ENCODE results near the gene KHNYN. TPM values are rescaled to one million over a fixed set of nuclear protein-coding genes. Genes with fewer than 3 reads are reported as not detected.

The KHNYN gene
- total RNA-seq, 8 experiments from 2014 or later = 8.5 to 59.9 (median 17.4) TPM

GRCh38 chr14:24430682-24431568 lies 1.2 kb downstream of the KHNYN start:
- Histone ChIP-seq H3K4me3 (peak overlapping the region; percentile 31 to 56 (median 50)), H3K4me1 (replicated peaks in 1 of 2) (peaks cover 0 to 11% of the 10 kb centered on the region in 2 donors), H3K27ac (peak overlapping the region in 1 of 2 donors; percentile 81)
- 0 to 100% (median 53%) methylated on average over 1 to 10 of the region's 19 CpGs; no CpG with 5 or more reads in 3 of the 10 experiments for WGBS, 10 experiments
- in situ Hi-C loops (cut with MboI; ENCODE audit: low pct_unique_long_range_greater_than_20kb in 2 of 9, low sequenced_read_pairs in 9 of 9, unreplicated experiment in 9 of 9) = loop anchor here (5.0 to 25.0 kb wide), 4 partner anchors 94 to 186 kb away; partner anchors contain the start of genes ADCY4 (in 8 of the 9), RIPK3 (in 8 of the 9) and TINF2 (in 1 of the 9)
- peak in 3 of 8 experiments; percentile 4 to 11 (median 8) for ATAC-seq (replicated peaks in 6 of 8)

GRCh38 chr14:24431569-24432258 lies 2.0 kb downstream of the KHNYN start:
- peak; percentile 15 to 63 (median 28) for ATAC-seq (replicated peaks in 6 of 8)
- H3K4me1 ChIP-seq (replicated peaks in 1 of 2) = peaks cover 4 to 11% of the 10 kb centered on the region in 2 donors
- in situ Hi-C loops (cut with MboI; ENCODE audit: low pct_unique_long_range_greater_than_20kb in 2 of 9, low sequenced_read_pairs in 9 of 9, unreplicated experiment in 9 of 9) = loop anchor here (5.0 to 25.0 kb wide), 4 partner anchors 94 to 187 kb away; partner anchors contain the start of genes ADCY4 (in 8 of the 9), RIPK3 (in 8 of the 9) and TINF2 (in 1 of the 9)
- H3K4me3 ChIP-seq = no peak overlapping the region
- 0 to 64% (median 59%) methylated on average over 2 to 8 of the region's 15 CpGs; no CpG with 5 or more reads in 6 of the 10 experiments for WGBS, 10 experiments
- no peak overlapping the region for H3K27ac ChIP-seq

GRCh38 chr14:24432259-24433131 lies 2.7 kb downstream of the KHNYN start:
- WGBS, 10 experiments = 69 to 100% (median 86%) methylated on average over 1 to 6 of the region's 24 CpGs; no CpG with 5 or more reads in 3 of the 10 experiments
- no peak for ATAC-seq (replicated peaks in 6 of 8)
- Histone ChIP-seq H3K27ac (no peak overlapping the region), H3K4me3 (no peak overlapping the region), H3K4me1 (replicated peaks in 1 of 2) (peaks cover 4 to 11% of the 10 kb centered on the region in 2 donors)
- in situ Hi-C loops (cut with MboI; ENCODE audit: low pct_unique_long_range_greater_than_20kb in 2 of 9, low sequenced_read_pairs in 9 of 9, unreplicated experiment in 9 of 9) = loop anchor here (5.0 to 25.0 kb wide), 4 partner anchors 95 to 188 kb away; partner anchors contain the start of genes ADCY4 (in 8 of the 9), RIPK3 (in 8 of the 9) and TINF2 (in 1 of the 9)

GRCh38 chr14:24434036-24434435 lies 4.3 kb downstream of the KHNYN start:
- Histone ChIP-seq H3K4me3 (no peak overlapping the region), H3K4me1 (replicated peaks in 1 of 2) (peaks cover 4 to 11% of the 10 kb centered on the region in 2 donors), H3K27ac (no peak overlapping the region)
- ATAC-seq (replicated peaks in 6 of 8) = no peak
- in situ Hi-C loops (cut with MboI; ENCODE audit: low pct_unique_long_range_greater_than_20kb in 2 of 9, low sequenced_read_pairs in 9 of 9, unreplicated experiment in 9 of 9) = loop anchor here (5.0 to 25.0 kb wide), 4 partner anchors 97 to 189 kb away; partner anchors contain the start of genes ADCY4 (in 8 of the 9), RIPK3 (in 8 of the 9) and TINF2 (in 1 of the 9)
- WGBS, 10 experiments = 43 to 100% (median 85%) methylated on average over 1 to 7 of the region's 7 CpGs; no CpG with 5 or more reads in 1 of the 10 experiments

- in situ Hi-C loops (cut with MboI; ENCODE audit: low pct_unique_long_range_greater_than_20kb in 2 of 9, low sequenced_read_pairs in 9 of 9, unreplicated experiment in 9 of 9) = loop anchor here (5.0 to 25.0 kb wide), 4 partner anchors 97 to 190 kb away; partner anchors contain the start of genes ADCY4 (in 8 of the 9), RIPK3 (in 8 of the 9) and TINF2 (in 1 of the 9)
- no peak overlapping the region for H3K4me3 ChIP-seq
- no peak overlapping the region for H3K27ac ChIP-seq
- WGBS, 10 experiments = 80 to 100% (median 100%) methylated on average over 1 of the region's 3 CpGs; no CpG with 5 or more reads in 7 of the 10 experiments
- peaks cover 4 to 8% of the 10 kb centered on the region in 2 donors for H3K4me1 ChIP-seq (replicated peaks in 1 of 2)
- no peak for ATAC-seq (replicated peaks in 6 of 8)
Measured at GRCh38 chr14:24434676-24435075, 4.9 kb downstream of the KHNYN start.

- H3K4me3 ChIP-seq = no peak overlapping the region
- ATAC-seq (replicated peaks in 6 of 8) = no peak
- WGBS, 10 experiments = 20 to 100% (median 73%) methylated on average over 1 to 2 of the region's 2 CpGs; no CpG with 5 or more reads in 3 of the 10 experiments
- no peak overlapping the region for H3K27ac ChIP-seq
- in situ Hi-C loops (cut with MboI; ENCODE audit: low pct_unique_long_range_greater_than_20kb in 2 of 9, low sequenced_read_pairs in 9 of 9, unreplicated experiment in 9 of 9) = loop anchor here in 8 of 9 experiments (10.0 to 25.0 kb wide), 3 partner anchors 98 to 190 kb away; partner anchors contain the start of genes ADCY4 (in 8 of the 8), RIPK3 (in 8 of the 8) and TINF2 (in 1 of the 8)
- H3K4me1 ChIP-seq (replicated peaks in 1 of 2) = peaks cover 4 to 8% of the 10 kb centered on the region in 2 donors
Measured at GRCh38 chr14:24435192-24435810, 5.5 kb downstream of the KHNYN start.

- ATAC-seq (replicated peaks in 6 of 8) = no peak
- no peak overlapping the region for H3K4me3 ChIP-seq
- 65 to 90% (median 88%) methylated on average over 2 to 5 of the region's 6 CpGs; no CpG with 5 or more reads in 5 of the 10 experiments for WGBS, 10 experiments
- peaks cover 3 to 5% of the 10 kb centered on the region in 2 donors for H3K4me1 ChIP-seq (replicated peaks in 1 of 2)
- no peak overlapping the region for H3K27ac ChIP-seq
- in situ Hi-C loops (cut with MboI; ENCODE audit: low pct_unique_long_range_greater_than_20kb in 2 of 9, low sequenced_read_pairs in 9 of 9, unreplicated experiment in 9 of 9) = loop anchor here in 8 of 9 experiments (10.0 to 25.0 kb wide), 3 partner anchors 99 to 191 kb away; partner anchors contain the start of genes ADCY4 (in 8 of the 8), RIPK3 (in 8 of the 8) and TINF2 (in 1 of the 8)
Measured at GRCh38 chr14:24435998-24436354, 6.2 kb downstream of the KHNYN start.

- H3K4me3 ChIP-seq = no peak overlapping the region
- in situ Hi-C loops (cut with MboI; ENCODE audit: low pct_unique_long_range_greater_than_20kb in 2 of 9, low sequenced_read_pairs in 9 of 9, unreplicated experiment in 9 of 9) = loop anchor here in 8 of 9 experiments (10.0 to 25.0 kb wide), 3 partner anchors 99 to 192 kb away; partner anchors contain the start of genes ADCY4 (in 8 of the 8), RIPK3 (in 8 of the 8) and TINF2 (in 1 of the 8)
- H3K4me1 ChIP-seq (replicated peaks in 1 of 2) = peaks cover 3 to 10% of the 10 kb centered on the region in 2 donors
- H3K27ac ChIP-seq = no peak overlapping the region
- 0 to 100% (median 53%) methylated on average over 1 to 3 of the region's 5 CpGs; no CpG with 5 or more reads in 5 of the 10 experiments for WGBS, 10 experiments
- ATAC-seq (replicated peaks in 6 of 8) = peak; percentile 17 to 75 (median 64)
Measured at GRCh38 chr14:24436355-24437019, 6.7 kb downstream of the KHNYN start.

GRCh38 chr14:24437020-24437735 lies 7.4 kb downstream of the KHNYN start:
- Histone ChIP-seq H3K27ac (no peak overlapping the region), H3K4me3 (no peak overlapping the region), H3K4me1 (replicated peaks in 1 of 2) (peaks cover 4 to 12% of the 10 kb centered on the region in 2 donors)
- ATAC-seq (replicated peaks in 6 of 8) = no peak
- 0 to 100% (median 90%) methylated on average over 1 to 4 of the region's 12 CpGs; no CpG with 5 or more reads in 5 of the 10 experiments for WGBS, 10 experiments
- in situ Hi-C loops (cut with MboI; ENCODE audit: low pct_unique_long_range_greater_than_20kb in 2 of 9, low sequenced_read_pairs in 9 of 9, unreplicated experiment in 9 of 9) = loop anchor here in 8 of 9 experiments (10.0 to 25.0 kb wide), 3 partner anchors 100 to 192 kb away; partner anchors contain the start of genes ADCY4 (in 8 of the 8), RIPK3 (in 8 of the 8) and TINF2 (in 1 of the 8)

- no peak for ATAC-seq (replicated peaks in 6 of 8)
- H3K4me3 ChIP-seq = no peak overlapping the region
- peaks cover 4 to 12% of the 10 kb centered on the region in 2 donors for H3K4me1 ChIP-seq (replicated peaks in 1 of 2)
- in situ Hi-C loops (cut with MboI; ENCODE audit: low pct_unique_long_range_greater_than_20kb in 2 of 9, low sequenced_read_pairs in 9 of 9, unreplicated experiment in 9 of 9) = loop anchor here in 8 of 9 experiments (10.0 to 25.0 kb wide), 3 partner anchors 100 to 193 kb away; partner anchors contain the start of genes ADCY4 (in 8 of the 8), RIPK3 (in 8 of the 8) and TINF2 (in 1 of the 8)
- no peak overlapping the region for H3K27ac ChIP-seq
- 100% methylated on average over 1 of the region's 2 CpGs; no CpG with 5 or more reads in 9 of the 10 experiments for WGBS, 10 experiments
Measured at GRCh38 chr14:24437736-24438067, 7.9 kb downstream of the KHNYN start.

Measured in motor neuron (in vitro differentiated cells).